Heart left ventricle (tissue), 16 donors: Measurements from ENCODE around the gene PIMREG. TPM values are rescaled to one million over a fixed set of nuclear protein-coding genes. Genes with fewer than 3 reads are reported as not detected.

Experiments used
- ATAC-seq, 4 donors: fragments of 200-7000 bp; cut with Tn5 transposase; one replicate each; pipeline ENCODE4 v1.9.1; 2020 to 2022; ENCODE audit warnings: moderate library complexity in 4 of 4, mild to moderate bottlenecking in 3 of 4, moderate number of reproducible peaks in 1 of 4
- DNase-seq, 5 donors: peaks; one replicate each; pipeline ENCODE4 v3.0.0-alpha.2; 2020
- H3K27ac ChIP-seq, 12 donors: fragments of 200-600 bp; sonication (generic) in 4 of 12; one replicate each; pipeline versions ENCODE4 v1.5.0 to v1.8.0; 2016 to 2022; ENCODE audit warnings: mild to moderate bottlenecking in 2 of 12
- H3K27me3 ChIP-seq, 9 donors: fragments of 200-600 bp; sonication (generic) in 2 of 9; one replicate each; pipeline versions ENCODE4 v1.5.1 to v1.8.0; 2016 to 2022; ENCODE audit warnings: mild to moderate bottlenecking in 3 of 9
- H3K36me3 ChIP-seq, 9 donors: fragments of 200-600 bp; sonication (generic) in 2 of 9; one replicate each; pipeline versions ENCODE4 v1.5.0 to v1.8.0; 2018 to 2022; ENCODE audit warnings: mild to moderate bottlenecking in 2 of 9
- H3K4me1 ChIP-seq, 12 donors: fragments of 200-600 bp; sonication (generic) in 4 of 12; one replicate each; pipeline versions ENCODE4 v1.5.0 to v1.8.0; 2016 to 2022; ENCODE audit warnings: mild to moderate bottlenecking in 3 of 12
- H3K4me3 ChIP-seq, 12 donors: fragments of 200-600 bp; sonication (generic) in 4 of 12; one replicate each; pipeline versions ENCODE4 v1.5.0 to v1.8.0; 2017 to 2022; ENCODE audit warnings: mild to moderate bottlenecking in 9 of 12, moderate library complexity in 4 of 12
- H3K9me3 ChIP-seq, 12 donors: fragments of 200-600 bp; sonication (generic) in 4 of 12; one replicate each; pipeline versions ENCODE4 v1.5.0 to v1.8.0; 2016 to 2022; ENCODE audit warnings: mild to moderate bottlenecking in 1 of 12
- POLR2A ChIP-seq, 2 donors: fragments of 450-650 bp; IDR thresholded peaks; one replicate each; pipeline ENCODE4 v1.6.1; 2017; ENCODE audit warnings: antibody characterized with exemption in 2 of 2, mild to moderate bottlenecking in 2 of 2, moderate library complexity in 2 of 2
- WGBS, 4 donors: extraction: QIAGEN DNeasy Blood & Tissue Kit in 2 of 4; methylation state at CpG; one replicate each; pipeline versions ENCODE4 v1.1.5 to v1.1.7; 2013 to 2018; 5-methylcytosine and 5-hydroxymethylcytosine counted together
- intact Hi-C, 10 donors: fragments of 100-400 bp; cut with DNase I; formaldehyde crosslinking; loops; one replicate each; pipeline versions ENCODE4 v1.11.1 to v1.14.2; 2022
- polyA plus RNA-seq, 2 donors: library from polyadenylated mRNA; stranded (reverse); fragments of 200-250 nt; gene quantifications; one replicate each; pipeline ENCODE4 v1.2.3, GENCODE V29; 2013
- total RNA-seq, 9 donors: library from RNA; depleted of rRNA in 2 of 9; stranded (reverse); fragments of >200 nt in 2 of 9; fragmentation: NEBNext Ultra II Directional in 3 of 9; extraction: Animal tissue kit (Norgen Biotek cat#: 25700) in 3 of 9; gene quantifications; one replicate each; pipeline versions ENCODE4 v1.1.0 to v1.2.4, GENCODE V29; 2016 to 2023
- TF ChIP-seq, protein P1 (sequence below), 12 donors: fragments of 200-600 bp; sonication (generic) in 4 of 12; IDR thresholded peaks; one replicate each; pipeline versions ENCODE4 v1.5.0 to v1.8.0; 2018 to 2022; ENCODE audit warnings: antibody characterized with exemption in 12 of 12, mild to moderate bottlenecking in 5 of 12
- donor health status: ischemic (EF 13 %, LVEDD 7.1; RV severe dilation, severe dysfunction).
- donor health status: healthy with polysubstance abuse.
- donor health status: DM: no; HTN: yes; CAD: no.
- donor health status: DM: no; HTN: no; CAD: no.
- donor health status: ischemic (EF 25% LVEDD 6.9; RV normal size, moderate dysfunction).
- donor health status: ischemic (EF 25% LVEDD 5.7; RV mildly dilated, moderate dysfunction).
- donor health status: healthy.
- donor health status: DM: yes; HTN: yes; CAD: no.
- donor health status: ischemic (EF 35%, LVEDD 5.7; RV mildly dilated, moderate dysfunction).
- donor health status: nonischemic (EF 11% LVEDD 7.7; RV severe dilation, severe dysfunction).
- donor health status: DM: yes; HTN: yes; CAD: no.
- donor health status: PGD.
- donor health status: ischemic (EF 29% LVEDD 5.4; RV normal size, mild dysfunction).
- donor health status: nonischemic (EF 23%, LVEDD 6.1; RV moderate dilation, normal function).

Gene PIMREG
- total and polyA plus RNA-seq, 11 donors = 0.21 to 4.6 (median 0.62) TPM; not detected in 5

GRCh38 chr17:6463616-6464445, 19.6 kb downstream of the PIMREG start:
- ATAC-seq (no peak), DNase-seq (no peak)
- WGBS, 4 donors = 88 to 93% (median 90%) methylated on average over 22 to 24 of the region's 24 CpGs
- intact Hi-C loops = no loop called here
- Histone ChIP-seq H3K4me3 (no peak overlapping the region), H3K27me3 (peaks cover 0 to 4% (median 0%) of the 10 kb centered on the region in 9 donors), H3K36me3 (no peaks in the 10 kb centered on the region), H3K4me1 (no peaks in the 10 kb centered on the region), H3K9me3 (peaks cover 0 to 8% (median 0%) of the 10 kb centered on the region in 12 donors), H3K27ac (no peak overlapping the region)
- TF ChIP-seq, protein P1, sequence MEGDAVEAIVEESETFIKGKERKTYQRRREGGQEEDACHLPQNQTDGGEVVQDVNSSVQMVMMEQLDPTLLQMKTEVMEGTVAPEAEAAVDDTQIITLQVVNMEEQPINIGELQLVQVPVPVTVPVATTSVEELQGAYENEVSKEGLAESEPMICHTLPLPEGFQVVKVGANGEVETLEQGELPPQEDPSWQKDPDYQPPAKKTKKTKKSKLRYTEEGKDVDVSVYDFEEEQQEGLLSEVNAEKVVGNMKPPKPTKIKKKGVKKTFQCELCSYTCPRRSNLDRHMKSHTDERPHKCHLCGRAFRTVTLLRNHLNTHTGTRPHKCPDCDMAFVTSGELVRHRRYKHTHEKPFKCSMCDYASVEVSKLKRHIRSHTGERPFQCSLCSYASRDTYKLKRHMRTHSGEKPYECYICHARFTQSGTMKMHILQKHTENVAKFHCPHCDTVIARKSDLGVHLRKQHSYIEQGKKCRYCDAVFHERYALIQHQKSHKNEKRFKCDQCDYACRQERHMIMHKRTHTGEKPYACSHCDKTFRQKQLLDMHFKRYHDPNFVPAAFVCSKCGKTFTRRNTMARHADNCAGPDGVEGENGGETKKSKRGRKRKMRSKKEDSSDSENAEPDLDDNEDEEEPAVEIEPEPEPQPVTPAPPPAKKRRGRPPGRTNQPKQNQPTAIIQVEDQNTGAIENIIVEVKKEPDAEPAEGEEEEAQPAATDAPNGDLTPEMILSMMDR (IDR thresholded peaks at IDR 0.05) = no peak
- no peak for TF ChIP-seq POLR2A (IDR thresholded peaks at IDR 0.05)

DNA sequence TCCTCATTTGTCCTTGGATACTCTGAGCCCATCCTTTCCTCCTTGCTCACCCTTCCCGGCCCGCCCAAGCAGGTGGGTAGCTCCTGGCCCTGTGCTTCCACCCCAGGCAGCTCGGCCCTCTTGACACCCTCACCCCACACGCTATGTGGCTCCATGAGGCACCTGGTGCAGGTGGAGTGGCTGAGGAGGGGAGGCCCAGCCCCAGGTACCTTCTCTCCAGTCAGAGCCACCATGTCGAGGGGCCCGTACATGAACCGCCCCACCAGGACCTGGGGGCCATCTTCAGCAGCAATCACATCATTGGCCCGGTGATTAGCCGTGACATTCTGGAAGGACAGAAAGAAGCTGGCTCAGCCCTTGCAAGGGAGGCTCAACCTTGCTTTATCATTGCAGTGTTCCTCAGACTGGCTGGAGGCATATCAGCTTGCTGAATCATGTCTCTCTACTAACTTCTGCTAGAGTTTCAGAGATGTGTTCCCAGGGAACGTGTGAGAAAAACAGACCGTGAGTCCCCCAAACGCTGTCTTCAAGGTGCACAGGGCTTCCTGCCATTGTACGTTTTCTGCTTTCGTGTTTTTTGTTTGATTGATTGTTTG, 20.3 kb downstream of the PIMREG start:
- ATAC-seq (no peak), DNase-seq (peak in 1 of 5 donors; percentile 41)
- Histone ChIP-seq H3K4me1 (no peaks in the 10 kb centered on the region), H3K27me3 (no peaks in the 10 kb centered on the region), H3K27ac (no peak overlapping the region), H3K9me3 (peaks cover 0 to 8% (median 0%) of the 10 kb centered on the region in 12 donors), H3K4me3 (no peak overlapping the region), H3K36me3 (no peaks in the 10 kb centered on the region)
- 88 to 92% (median 90%) methylated on average over 14 of the region's 14 CpGs for WGBS, 4 donors
- no peak for TF ChIP-seq POLR2A (IDR thresholded peaks at IDR 0.05)
- TF ChIP-seq, protein P1 (IDR thresholded peaks at IDR 0.05) = no peak
- intact Hi-C loops = loop anchor here in 1 of 10 donors (5.0 kb wide), 1 partner anchor 108 kb away; no protein-coding TSS in a partner anchor

GRCh38 chr17:6465206-6466003, 21.1 kb downstream of the PIMREG start:
- WGBS, 4 donors = 66 to 74% (median 72%) methylated on average over 19 of the region's 19 CpGs

DNA sequence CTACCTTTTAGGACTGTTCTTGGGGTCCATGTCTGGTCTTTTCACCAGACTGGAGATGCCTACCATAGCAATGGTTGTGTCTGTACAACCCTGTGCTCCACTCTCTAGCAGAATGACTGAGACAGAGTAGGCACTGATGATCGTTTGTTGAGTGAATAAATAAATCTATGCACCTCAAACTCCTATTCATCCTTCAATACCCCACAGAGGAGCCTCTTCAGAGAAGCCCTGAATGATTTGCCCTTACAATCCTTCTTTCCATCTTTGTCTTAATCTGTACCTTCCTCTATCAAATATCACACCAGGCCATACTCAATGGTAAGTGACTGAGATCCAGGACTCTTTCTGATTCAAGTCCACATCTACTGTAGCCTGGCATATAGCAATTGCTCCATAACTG, 23.3 kb downstream of the PIMREG start:
- no peaks in the 10 kb centered on the region for H3K4me1 ChIP-seq

More at GRCh38 chr17:6465206-6466003, 21.1 kb downstream of the PIMREG start:
- DNase-seq (peak in 1 of 5 donors; percentile 24), ATAC-seq (no peak)
- intact Hi-C loops = loop anchor here in 1 of 10 donors (5.0 kb wide), 1 partner anchor 107 kb away; no protein-coding TSS in a partner anchor
- no peak overlapping the region for H3K4me3 ChIP-seq
- no peak overlapping the region for H3K27ac ChIP-seq
- no peak for TF ChIP-seq POLR2A (IDR thresholded peaks at IDR 0.05)
- no peaks in the 10 kb centered on the region for H3K27me3 ChIP-seq
- peaks cover 0 to 8% (median 0%) of the 10 kb centered on the region in 12 donors for H3K9me3 ChIP-seq
- no peaks in the 10 kb centered on the region for H3K36me3 ChIP-seq
- H3K4me1 ChIP-seq = no peaks in the 10 kb centered on the region

More for the DNA sequence above, 23.3 kb downstream of the PIMREG start:
- no peaks in the 10 kb centered on the region for H3K27me3 ChIP-seq
- no peak overlapping the region for H3K4me3 ChIP-seq
- peaks cover 0 to 8% (median 0%) of the 10 kb centered on the region in 12 donors for H3K9me3 ChIP-seq
- DNase-seq = no peak
- intact Hi-C loops = loop anchor here in 1 of 10 donors (5.0 kb wide), 1 partner anchor 105 kb away; no protein-coding TSS in a partner anchor
- 82 to 88% (median 85%) methylated on average over 1 of the region's 1 CpG for WGBS, 4 donors
- no peak for ATAC-seq
- TF ChIP-seq, protein P1 (IDR thresholded peaks at IDR 0.05) = no peak
- no peak for TF ChIP-seq POLR2A (IDR thresholded peaks at IDR 0.05)
- no peak overlapping the region for H3K27ac ChIP-seq
- H3K36me3 ChIP-seq = no peaks in the 10 kb centered on the region
